Transverse colon (tissue), 4 donors: ENCODE data around the gene MS4A4E. TPM values are rescaled to one million over a fixed set of nuclear protein-coding genes. Genes with fewer than 3 reads are reported as not detected.

Experiments used
- small RNA-seq, 4 donors: library from RNA; depleted of rRNA; stranded (forward); fragments of <200 nt; gene quantifications; one replicate each; pipeline ENCODE3, GENCODE V24; 2016
- total RNA-seq, 4 donors: library from RNA; depleted of rRNA; stranded (reverse); fragments of >200 nt; gene quantifications; one replicate each; pipeline ENCODE4 v1.1.0, GENCODE V29; 2016

Gene MS4A4E
- total RNA-seq, 4 donors from 2014 or later: 0.96 to 50.1 (median 8.0) TPM

Small RNAs within 50 kb of the gene (small RNA-seq; reads per million reads assigned to genes)
- 0.83 to 3.5 (median 1.6) reads per million in 4 donors for gene MIR6503

Other genes with a start within 250 kb of the MS4A4E start
- gene OOSP4B, start 226.0 kb downstream of the MS4A4E start, total RNA-seq: not detected
- not detected for gene OOSP2, start 202.7 kb downstream of the MS4A4E start, total RNA-seq
- gene MS4A3, start 186.5 kb downstream of the MS4A4E start, total RNA-seq: not detected
- gene MS4A2, start 154.5 kb downstream of the MS4A4E start, total RNA-seq: 1 to 10 TPM in 1 of 4 donors, under 1 TPM in 1, not detected in 2; 0.14 to 2.2 TPM
- gene MS4A6A, start 60.1 kb downstream of the MS4A4E start, total RNA-seq: 10 to 100 TPM in 2 of 4 donors, 1 to 10 TPM in 1, under 1 TPM in 1; 0.75 to 54.3 (median 27.4) TPM
- gene MS4A4A, start 37.5 kb upstream of the MS4A4E start, total RNA-seq: 10 to 100 TPM in 3 of 4 donors, 1 to 10 TPM in 1; 7.6 to 23.8 (median 12.0) TPM
- gene MS4A6E, start 84.1 kb upstream of the MS4A4E start, total RNA-seq: not detected
- gene MS4A7, start 135.4 kb upstream of the MS4A4E start, total RNA-seq: 10 to 100 TPM in 3 of 4 donors, 1 to 10 TPM in 1; 5.6 to 43.5 (median 26.1) TPM
- 1 to 10 TPM in 3 of 4 donors, not detected in 1; 1.2 to 3.4 (median 2.7) TPM for gene MS4A14, start 153.3 kb upstream of the MS4A4E start, total RNA-seq
- not detected for gene MS4A5, start 186.4 kb upstream of the MS4A4E start, total RNA-seq
- 10 to 100 TPM in 2 of 4 donors, not detected in 2; 32.2 to 49.4 TPM for gene MS4A1, start 212.7 kb upstream of the MS4A4E start, total RNA-seq
- 100 to 1,000 TPM in 3 of 4 donors, 1 to 10 TPM in 1; 3.8 to 628 (median 426) TPM for gene MS4A12, start 249.6 kb upstream of the MS4A4E start, total RNA-seq